ENCODE data around the gene ZDHHC6. TPM values are rescaled to one million over a fixed set of nuclear protein-coding genes. Genes with fewer than 3 reads are reported as not detected.
A peak's percentile ranks its signal among the peaks of the same experiment; 100 is the strongest.

The ZDHHC6 gene
- total RNA-seq, 3 donors from 2014 or later = 33.4 to 43.6 (median 42.7) TPM

DNA sequence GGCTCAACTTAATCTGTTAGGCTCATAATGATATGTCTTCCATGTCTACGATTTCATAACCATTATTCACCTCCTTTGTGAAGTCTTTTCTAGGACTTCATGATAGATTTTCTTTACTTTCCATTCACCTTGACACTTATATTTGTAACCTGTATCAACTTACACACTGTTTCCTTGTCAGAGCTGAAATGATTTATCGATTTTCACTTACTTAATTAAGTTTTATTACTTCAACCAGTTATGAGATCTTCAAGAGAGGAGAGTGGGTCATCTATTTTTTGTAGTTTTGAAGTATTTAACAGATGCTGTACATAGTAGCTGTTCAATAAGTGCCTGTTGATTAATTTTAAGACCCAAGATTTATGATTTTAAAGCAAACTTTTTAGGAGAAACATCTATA is 37.7 kb upstream of the ZDHHC6 start:
- DNase-seq = no peak
- Histone ChIP-seq H3K4me1 (ENCODE audit: low read depth) (no peaks in the 10 kb centered on the region), H3K4me3 (no peak overlapping the region), H3K9me3 (no peaks in the 10 kb centered on the region), H3K36me3 (ENCODE audit: low read depth) (no peaks in the 10 kb centered on the region)
- no peak for ATAC-seq
- TF ChIP-seq, protein P1, sequence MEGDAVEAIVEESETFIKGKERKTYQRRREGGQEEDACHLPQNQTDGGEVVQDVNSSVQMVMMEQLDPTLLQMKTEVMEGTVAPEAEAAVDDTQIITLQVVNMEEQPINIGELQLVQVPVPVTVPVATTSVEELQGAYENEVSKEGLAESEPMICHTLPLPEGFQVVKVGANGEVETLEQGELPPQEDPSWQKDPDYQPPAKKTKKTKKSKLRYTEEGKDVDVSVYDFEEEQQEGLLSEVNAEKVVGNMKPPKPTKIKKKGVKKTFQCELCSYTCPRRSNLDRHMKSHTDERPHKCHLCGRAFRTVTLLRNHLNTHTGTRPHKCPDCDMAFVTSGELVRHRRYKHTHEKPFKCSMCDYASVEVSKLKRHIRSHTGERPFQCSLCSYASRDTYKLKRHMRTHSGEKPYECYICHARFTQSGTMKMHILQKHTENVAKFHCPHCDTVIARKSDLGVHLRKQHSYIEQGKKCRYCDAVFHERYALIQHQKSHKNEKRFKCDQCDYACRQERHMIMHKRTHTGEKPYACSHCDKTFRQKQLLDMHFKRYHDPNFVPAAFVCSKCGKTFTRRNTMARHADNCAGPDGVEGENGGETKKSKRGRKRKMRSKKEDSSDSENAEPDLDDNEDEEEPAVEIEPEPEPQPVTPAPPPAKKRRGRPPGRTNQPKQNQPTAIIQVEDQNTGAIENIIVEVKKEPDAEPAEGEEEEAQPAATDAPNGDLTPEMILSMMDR (IDR thresholded peaks at IDR 0.05) = no peak
- intact Hi-C loops (cut with DNase I, micrococcal nuclease) = no loop called here

DNA sequence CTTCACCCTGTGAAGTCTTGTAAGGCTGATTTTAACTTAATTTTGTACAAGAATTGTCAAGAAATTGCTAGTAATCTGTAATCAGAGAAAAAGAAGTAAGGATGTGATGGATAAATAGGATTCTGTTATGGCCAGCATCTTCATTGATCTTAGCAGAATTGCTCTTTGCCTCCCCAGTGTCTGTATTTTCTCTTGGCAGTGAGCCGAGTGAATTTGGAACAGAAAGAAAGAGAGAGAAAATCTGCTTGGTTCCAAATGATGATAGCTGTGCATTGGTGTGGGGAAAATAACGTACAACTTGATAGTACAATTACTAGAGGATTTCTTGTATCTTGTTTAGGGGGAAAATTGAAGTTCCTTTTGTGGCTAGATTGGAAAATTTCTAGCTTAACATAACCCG is 34.9 kb upstream of the ZDHHC6 start:
- TF ChIP-seq, protein P1 (IDR thresholded peaks at IDR 0.05) = no peak
- Histone ChIP-seq H3K9me3 (no peaks in the 10 kb centered on the region), H3K4me3 (no peak overlapping the region), H3K4me1 (ENCODE audit: low read depth) (no peaks in the 10 kb centered on the region), H3K36me3 (ENCODE audit: low read depth) (no peaks in the 10 kb centered on the region)
- ATAC-seq (no peak), DNase-seq (no peak)
- intact Hi-C loops (cut with DNase I, micrococcal nuclease) = no loop called here

DNA sequence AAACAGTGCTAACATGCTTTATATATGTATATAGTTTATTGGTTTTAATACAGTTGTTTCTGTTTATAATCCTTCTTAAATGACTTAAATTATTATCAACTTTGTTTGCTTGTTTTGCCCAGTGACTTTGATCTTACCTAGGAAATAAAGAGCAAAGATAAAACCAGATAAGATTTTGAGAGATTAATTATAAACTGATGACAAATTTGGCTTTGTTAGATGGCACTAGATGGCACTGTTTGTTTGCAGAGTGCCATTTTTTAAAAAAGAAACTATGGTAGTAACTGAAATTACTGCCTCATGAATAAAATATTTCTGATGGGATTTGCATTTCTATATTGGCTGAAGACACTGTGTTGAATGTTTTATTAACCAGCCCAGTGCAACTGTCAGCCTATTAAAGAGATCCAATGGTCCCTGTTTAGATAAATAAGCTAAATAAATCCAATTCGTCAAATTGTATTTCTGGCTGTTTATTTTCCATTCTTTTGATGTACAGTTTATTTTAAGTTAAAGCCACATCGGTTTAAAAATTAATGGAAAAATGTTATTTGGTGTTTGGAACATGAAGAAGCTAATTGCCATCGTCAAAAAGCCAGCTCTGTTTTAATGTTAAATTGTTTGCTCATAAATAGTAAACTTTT is 29.0 kb upstream of the ZDHHC6 start:
- no peaks in the 10 kb centered on the region for H3K36me3 ChIP-seq (ENCODE audit: low read depth)
- no peaks in the 10 kb centered on the region for H3K9me3 ChIP-seq
- DNase-seq = no peak
- no peak for ATAC-seq
- no peak overlapping the region for H3K4me3 ChIP-seq
- peaks cover 9% of the 10 kb centered on the region for H3K4me1 ChIP-seq (ENCODE audit: low read depth)
- TF ChIP-seq, protein P1 (IDR thresholded peaks at IDR 0.05) = no peak
- intact Hi-C loops (cut with DNase I, micrococcal nuclease) = loop anchor here in 1 of 2 donors (10.0 kb wide), 1 partner anchor 909 kb away; no protein-coding TSS in a partner anchor

DNA sequence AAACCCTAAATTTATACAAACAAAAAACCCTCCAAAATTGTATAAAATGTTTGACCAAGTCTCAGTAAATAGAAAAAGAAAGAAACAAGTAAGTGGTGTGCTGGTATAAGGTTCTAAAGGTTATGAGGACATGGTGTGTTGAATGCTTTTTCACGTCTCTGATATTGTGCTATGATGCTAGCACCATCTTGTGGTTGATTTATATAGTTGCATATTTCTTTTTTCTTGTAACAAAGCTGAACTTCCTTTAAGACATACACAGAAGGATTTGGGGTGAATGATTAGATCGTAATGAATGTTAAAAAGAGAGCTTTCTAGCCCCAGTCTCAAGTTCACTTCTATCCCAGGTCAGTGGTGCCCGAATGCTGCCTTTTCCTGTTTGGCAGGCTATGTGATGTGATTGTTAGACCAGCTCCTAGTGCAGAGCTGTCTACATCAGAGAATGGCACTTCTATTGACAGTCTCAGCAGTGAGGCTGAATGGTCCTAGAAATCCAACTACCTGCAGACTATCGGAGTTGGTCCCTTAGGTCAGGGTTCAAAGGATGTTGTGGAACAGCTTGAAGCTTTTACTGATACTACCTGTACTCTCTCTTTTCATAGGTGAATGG is 25.3 kb upstream of the ZDHHC6 start:
- intact Hi-C loops (cut with DNase I, micrococcal nuclease) = loop anchor here in 1 of 2 donors (5.0 to 10.0 kb wide), 2 partner anchors 913 to 1090 kb away; no protein-coding TSS in a partner anchor
- Histone ChIP-seq H3K9me3 (no peaks in the 10 kb centered on the region), H3K36me3 (ENCODE audit: low read depth) (no peaks in the 10 kb centered on the region), H3K4me3 (no peak overlapping the region), H3K4me1 (ENCODE audit: low read depth) (peaks cover 9% of the 10 kb centered on the region)
- TF ChIP-seq, protein P1 (IDR thresholded peaks at IDR 0.05) = peak; percentile 24
- ATAC-seq (peak; percentile 89), DNase-seq (no peak)

DNA sequence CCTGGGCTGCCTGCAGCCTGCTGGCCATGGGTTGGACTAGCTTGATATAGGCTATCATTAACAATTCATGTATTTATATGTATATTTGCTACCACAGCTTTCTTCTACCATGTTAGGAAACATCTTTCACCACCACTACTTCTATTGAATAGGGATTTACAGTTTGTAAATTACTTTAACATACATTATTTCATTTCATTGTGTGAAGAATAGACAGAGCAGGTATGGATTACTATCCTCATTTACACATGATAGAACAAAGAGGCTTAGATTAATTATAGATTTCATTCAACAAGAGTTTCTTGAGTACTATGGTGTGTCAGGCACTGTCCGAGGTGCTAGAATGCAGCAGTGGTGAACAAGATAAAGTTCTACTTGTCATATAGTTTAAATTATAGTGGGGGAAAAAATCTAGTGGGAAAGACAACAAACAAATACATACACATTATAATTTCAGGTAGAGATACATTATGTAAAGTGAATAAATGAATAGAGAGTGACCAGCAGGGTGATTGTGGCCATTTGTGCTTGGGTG is 20.9 kb upstream of the ZDHHC6 start:
- no peak for ATAC-seq
- H3K4me1 ChIP-seq (ENCODE audit: low read depth) = no peaks in the 10 kb centered on the region
- TF ChIP-seq, protein P1 (IDR thresholded peaks at IDR 0.05) = no peak
- no peak overlapping the region for H3K4me3 ChIP-seq
- intact Hi-C loops (cut with DNase I, micrococcal nuclease) = no loop called here
- no peak for DNase-seq
- H3K36me3 ChIP-seq (ENCODE audit: low read depth) = peaks cover 9% of the 10 kb centered on the region
- no peaks in the 10 kb centered on the region for H3K9me3 ChIP-seq
